Upper lobe of right lung (tissue), 1 donor: ENCODE data around the gene NTHL1. TPM values are rescaled to one million over a fixed set of nuclear protein-coding genes. Genes with fewer than 3 reads are reported as not detected.

Experiments used
- ATAC-seq: fragments of 200-7000 bp; cut with Tn5 transposase; one replicate; pipeline ENCODE4 v1.9.1; 2020; ENCODE audit warnings: mild to moderate bottlenecking, moderate library complexity
- DNase-seq: peaks from one replicate; pipeline ENCODE4 v3.0.0-alpha.2; 2020
- H3K27ac ChIP-seq: fragments of 200-600 bp; one replicate; pipeline ENCODE4 v1.8.0; 2022
- H3K27me3 ChIP-seq: fragments of 200-600 bp; one replicate; pipeline ENCODE4 v1.8.0; 2022; ENCODE audit warnings: mild to moderate bottlenecking
- H3K36me3 ChIP-seq: fragments of 200-600 bp; one replicate; pipeline ENCODE4 v1.8.0; 2022
- H3K4me1 ChIP-seq: fragments of 200-600 bp; one replicate; pipeline ENCODE4 v1.8.0; 2022
- H3K4me3 ChIP-seq: fragments of 200-600 bp; one replicate; pipeline ENCODE4 v1.8.0; 2022; ENCODE audit warnings: mild to moderate bottlenecking
- H3K9me3 ChIP-seq: fragments of 200-600 bp; one replicate; pipeline ENCODE4 v1.8.0; 2022
- CTCF ChIP-seq: fragments of 200-600 bp; IDR thresholded peaks from one replicate; pipeline ENCODE4 v1.8.0; 2022; ENCODE audit warnings: antibody characterized with exemption
- intact Hi-C: fragments of 100-400 bp; cut with DNase I; formaldehyde crosslinking; loops from one replicate; pipeline ENCODE4 v1.11.0; 2022
- total RNA-seq: library from RNA; stranded (reverse); fragmentation: NEBNext Ultra II Directional; extraction: Animal tissue kit (Norgen Biotek cat#: 25700); gene quantifications from one replicate; pipeline ENCODE4 v1.2.1, GENCODE V29; 2021
- donor health status: DM: no; HTN: yes; CAD: no; lungs with severe emphysema.

The NTHL1 gene
- total RNA-seq, 1 donor from 2014 or later = 26.4 TPM

- peaks cover 8% of the 10 kb centered on the region for H3K4me1 ChIP-seq
- H3K27me3 ChIP-seq = no peaks in the 10 kb centered on the region
- no peak for DNase-seq
- ATAC-seq = no peak
- intact Hi-C loops = no loop called here
- H3K27ac ChIP-seq = no peak overlapping the region
- H3K4me3 ChIP-seq = no peak overlapping the region
- no peak for TF ChIP-seq CTCF
- peaks cover 83% of the 10 kb centered on the region for H3K36me3 ChIP-seq
- no peaks in the 10 kb centered on the region for H3K9me3 ChIP-seq
Measured at GRCh38 chr16:2082983-2083364, 35.3 kb upstream of the NTHL1 start.

- intact Hi-C loops = no loop called here
- peaks cover 80% of the 10 kb centered on the region for H3K36me3 ChIP-seq
- no peak overlapping the region for H3K27ac ChIP-seq
- peak; percentile 1 for ATAC-seq
- no peaks in the 10 kb centered on the region for H3K9me3 ChIP-seq
- H3K4me3 ChIP-seq = no peak overlapping the region
- TF ChIP-seq CTCF = no peak
- no peaks in the 10 kb centered on the region for H3K27me3 ChIP-seq
- no peak for DNase-seq
- peaks cover 8% of the 10 kb centered on the region for H3K4me1 ChIP-seq
Measured at GRCh38 chr16:2082171-2082982, 34.7 kb upstream of the NTHL1 start.

- DNase-seq (no peak), ATAC-seq (peak; percentile 4)
- Histone ChIP-seq H3K9me3 (no peaks in the 10 kb centered on the region), H3K4me1 (peaks cover 8% of the 10 kb centered on the region), H3K4me3 (no peak overlapping the region), H3K27ac (no peak overlapping the region), H3K27me3 (no peaks in the 10 kb centered on the region), H3K36me3 (peaks cover 82% of the 10 kb centered on the region)
- intact Hi-C loops = no loop called here
- TF ChIP-seq CTCF = no peak
Measured at GRCh38 chr16:2081201-2082084, 33.8 kb upstream of the NTHL1 start.

- no peak for ATAC-seq
- Histone ChIP-seq H3K36me3 (peaks cover 80% of the 10 kb centered on the region), H3K27ac (no peak overlapping the region), H3K27me3 (no peaks in the 10 kb centered on the region), H3K9me3 (no peaks in the 10 kb centered on the region), H3K4me3 (no peak overlapping the region), H3K4me1 (peaks cover 8% of the 10 kb centered on the region)
- intact Hi-C loops = no loop called here
- DNase-seq = no peak
- no peak for TF ChIP-seq CTCF
Measured at GRCh38 chr16:2079991-2080390, 32.4 kb upstream of the NTHL1 start.

GRCh38 chr16:2079311-2079800 is 31.7 kb upstream of the NTHL1 start:
- Histone ChIP-seq H3K4me1 (peaks cover 8% of the 10 kb centered on the region), H3K27ac (no peak overlapping the region), H3K9me3 (no peaks in the 10 kb centered on the region), H3K4me3 (no peak overlapping the region), H3K36me3 (peaks cover 80% of the 10 kb centered on the region), H3K27me3 (no peaks in the 10 kb centered on the region)
- DNase-seq = no peak
- no peak for TF ChIP-seq CTCF
- no peak for ATAC-seq
- intact Hi-C loops = no loop called here
